ENCODE results near the gene TMEM161A.

TMEM161A gene

DNA sequence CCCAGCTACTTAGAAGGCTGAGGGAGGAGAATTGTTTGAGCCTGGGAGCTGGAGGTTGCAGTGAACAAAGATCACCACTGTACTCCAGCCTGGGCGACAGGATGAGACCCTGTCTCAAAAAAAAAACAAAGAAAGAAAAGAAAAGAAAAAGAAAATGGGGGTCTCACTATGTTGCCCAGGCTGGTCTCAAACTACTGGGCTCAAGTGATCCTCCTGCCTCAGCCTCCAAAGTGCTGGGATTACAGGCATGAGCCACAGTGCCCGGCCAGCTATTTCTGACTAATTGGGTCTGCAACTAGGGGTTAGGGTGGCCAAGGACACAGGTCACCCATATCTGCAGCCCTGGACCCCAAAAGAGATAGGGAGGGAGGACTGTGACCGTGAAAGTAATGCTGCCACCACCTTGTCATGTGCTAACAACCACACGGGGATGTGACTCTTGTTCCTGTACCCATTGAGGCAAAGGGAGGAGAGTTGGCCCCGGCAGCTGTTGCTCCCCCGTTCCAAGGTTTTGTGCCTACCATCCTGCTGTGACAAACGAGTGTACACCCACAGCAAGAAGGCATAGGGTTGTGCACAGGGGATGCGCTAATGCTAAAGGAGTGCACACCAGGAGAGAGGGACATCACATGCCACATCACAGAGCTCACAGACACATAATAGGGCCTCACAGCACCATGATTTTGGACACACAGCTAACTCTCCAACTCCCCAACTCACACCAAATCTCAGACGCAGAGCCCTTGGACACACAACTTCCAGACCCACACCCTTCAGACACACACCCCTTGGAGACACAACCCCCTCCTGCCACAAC is 31.2 kb upstream of the TMEM161A start:
- Mint-ChIP-seq H3K9me3 (no peaks in the 10 kb centered on the region), H3K36me3 (ENCODE audit: low read depth) (no peaks in the 10 kb centered on the region), H3K27ac (peak overlapping the region in 1 of 3 experiments; percentile 40)

DNA sequence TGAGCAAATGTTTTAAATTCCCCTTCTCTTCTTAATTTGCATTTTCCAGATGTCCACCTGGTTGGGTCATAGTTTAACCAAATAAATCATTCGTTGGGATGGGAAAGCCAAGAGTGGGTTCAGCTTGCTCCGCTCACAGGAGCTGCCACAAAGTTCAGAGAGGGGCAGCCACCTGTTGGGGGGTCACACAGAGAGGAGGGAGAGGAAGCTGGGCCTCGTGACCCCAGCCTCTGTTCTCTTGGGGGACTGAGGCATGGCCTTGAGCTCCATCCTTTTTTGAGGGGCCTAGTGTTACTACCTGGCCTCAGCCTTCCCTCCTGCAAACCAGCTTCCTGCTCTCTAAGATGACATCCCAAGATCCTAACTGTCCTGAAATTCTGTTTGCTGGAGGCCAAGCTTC is 29.3 kb upstream of the TMEM161A start:
- Mint-ChIP-seq H3K4me3 (no peak overlapping the region), H3K27me3 (ENCODE audit: low read depth) (peaks cover 5% of the 10 kb centered on the region), H3K9me3 (no peaks in the 10 kb centered on the region), H3K4me1 (peaks cover 29% of the 10 kb centered on the region), H3K36me3 (ENCODE audit: low read depth) (no peaks in the 10 kb centered on the region), H3K27ac (no peak overlapping the region)
- TF ChIP-seq, protein P1, sequence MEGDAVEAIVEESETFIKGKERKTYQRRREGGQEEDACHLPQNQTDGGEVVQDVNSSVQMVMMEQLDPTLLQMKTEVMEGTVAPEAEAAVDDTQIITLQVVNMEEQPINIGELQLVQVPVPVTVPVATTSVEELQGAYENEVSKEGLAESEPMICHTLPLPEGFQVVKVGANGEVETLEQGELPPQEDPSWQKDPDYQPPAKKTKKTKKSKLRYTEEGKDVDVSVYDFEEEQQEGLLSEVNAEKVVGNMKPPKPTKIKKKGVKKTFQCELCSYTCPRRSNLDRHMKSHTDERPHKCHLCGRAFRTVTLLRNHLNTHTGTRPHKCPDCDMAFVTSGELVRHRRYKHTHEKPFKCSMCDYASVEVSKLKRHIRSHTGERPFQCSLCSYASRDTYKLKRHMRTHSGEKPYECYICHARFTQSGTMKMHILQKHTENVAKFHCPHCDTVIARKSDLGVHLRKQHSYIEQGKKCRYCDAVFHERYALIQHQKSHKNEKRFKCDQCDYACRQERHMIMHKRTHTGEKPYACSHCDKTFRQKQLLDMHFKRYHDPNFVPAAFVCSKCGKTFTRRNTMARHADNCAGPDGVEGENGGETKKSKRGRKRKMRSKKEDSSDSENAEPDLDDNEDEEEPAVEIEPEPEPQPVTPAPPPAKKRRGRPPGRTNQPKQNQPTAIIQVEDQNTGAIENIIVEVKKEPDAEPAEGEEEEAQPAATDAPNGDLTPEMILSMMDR (IDR thresholded peaks at IDR 0.05; ENCODE audit: unreplicated experiment in 3 of 3): no peak

More for the DNA sequence above, 31.2 kb upstream of the TMEM161A start:
- H3K4me1 Mint-ChIP-seq: peaks cover 29% of the 10 kb centered on the region
- TF ChIP-seq, protein P1 (IDR thresholded peaks at IDR 0.05; ENCODE audit: unreplicated experiment in 3 of 3): no peak
- peaks cover 5% of the 10 kb centered on the region for H3K27me3 Mint-ChIP-seq (ENCODE audit: low read depth)
- peak overlapping the region; percentile 32 to 50 (median 46) for H3K4me3 Mint-ChIP-seq

DNA sequence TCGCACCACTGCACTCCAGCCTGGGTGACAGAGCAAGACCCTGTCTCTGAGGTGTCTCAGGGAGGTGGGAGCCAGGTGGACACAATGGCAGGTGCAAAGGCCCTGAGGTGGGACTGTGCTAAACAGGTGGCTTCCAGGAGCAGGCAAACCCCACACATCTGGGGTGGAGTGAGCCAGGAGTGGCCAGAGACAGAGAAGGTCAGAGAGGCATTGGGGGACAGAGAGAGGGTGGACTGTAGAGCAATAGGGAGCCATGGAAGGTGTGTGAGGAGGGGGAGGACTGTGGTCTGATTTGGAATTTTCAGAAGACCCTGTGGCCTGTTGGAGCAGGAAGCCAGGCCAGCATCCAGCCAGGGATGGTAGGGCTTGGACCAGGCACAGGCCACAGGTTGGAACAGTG is 27.1 kb upstream of the TMEM161A start:
- TF ChIP-seq, protein P1 (IDR thresholded peaks at IDR 0.05; ENCODE audit: unreplicated experiment in 3 of 3): no peak

DNA sequence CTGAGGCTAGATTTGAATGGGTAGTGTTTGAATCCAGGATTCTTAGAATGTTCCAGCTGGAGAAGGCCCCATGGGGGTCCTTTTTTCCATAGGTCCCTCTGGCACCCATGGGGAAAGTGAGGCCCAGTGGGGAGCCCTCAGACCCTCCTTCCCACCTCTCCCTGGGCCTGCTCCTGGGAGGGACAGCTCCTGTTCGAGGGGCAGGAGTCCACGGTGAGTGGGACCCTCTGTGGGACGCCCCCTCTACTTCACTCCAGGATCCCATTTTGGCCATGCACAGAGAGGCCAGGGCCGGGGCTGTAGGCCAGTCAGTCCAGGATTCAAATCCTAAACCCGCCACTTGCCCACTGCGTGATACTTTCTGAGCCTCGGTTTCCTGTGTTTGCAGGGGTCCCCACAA is 24.2 kb upstream of the TMEM161A start:
- H3K4me3 Mint-ChIP-seq: no peak overlapping the region
- TF ChIP-seq, protein P1 (IDR thresholded peaks at IDR 0.05; ENCODE audit: unreplicated experiment in 3 of 3): no peak
- no peaks in the 10 kb centered on the region for H3K4me1 Mint-ChIP-seq
- H3K36me3 Mint-ChIP-seq (ENCODE audit: low read depth): no peaks in the 10 kb centered on the region
- no peaks in the 10 kb centered on the region for H3K9me3 Mint-ChIP-seq
- no peaks in the 10 kb centered on the region for H3K27me3 Mint-ChIP-seq (ENCODE audit: low read depth)
- H3K27ac Mint-ChIP-seq: no peak overlapping the region

More for the DNA sequence above, 27.1 kb upstream of the TMEM161A start:
- Mint-ChIP-seq H3K27me3 (ENCODE audit: low read depth) (peaks cover 5% of the 10 kb centered on the region), H3K9me3 (no peaks in the 10 kb centered on the region), H3K4me3 (no peak overlapping the region), H3K36me3 (ENCODE audit: low read depth) (no peaks in the 10 kb centered on the region), H3K27ac (no peak overlapping the region), H3K4me1 (peaks cover 9% of the 10 kb centered on the region)

DNA sequence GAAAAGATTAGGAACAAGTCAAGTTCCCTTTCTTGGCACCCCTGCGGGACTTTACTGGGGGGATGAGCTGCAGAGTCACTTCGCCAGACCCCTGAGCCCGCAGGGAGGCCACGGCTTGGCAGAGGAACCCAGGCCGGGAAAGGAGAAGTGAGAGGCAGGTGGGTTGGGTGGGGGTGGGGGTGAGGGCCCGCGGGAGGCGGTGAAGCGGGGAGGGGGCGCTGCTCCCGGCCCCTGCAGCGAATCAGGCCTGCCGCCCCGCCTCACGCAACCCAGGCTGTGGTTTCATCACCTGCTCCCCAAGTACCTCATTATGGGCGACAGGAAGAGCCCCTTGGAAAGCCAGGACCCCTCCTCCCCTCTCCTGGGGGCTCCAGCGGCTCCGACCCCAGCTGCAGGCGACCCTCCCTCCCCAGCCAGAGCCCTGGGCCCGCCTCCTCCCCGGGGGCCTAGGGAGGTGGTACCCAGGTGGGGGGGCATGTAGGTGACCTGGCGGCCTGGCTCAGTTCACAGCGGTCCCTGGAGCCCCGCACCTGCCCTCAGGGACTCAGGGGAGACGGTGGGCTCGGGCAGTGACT is 22.3 kb upstream of the TMEM161A start:
- no peaks in the 10 kb centered on the region for H3K27me3 Mint-ChIP-seq (ENCODE audit: low read depth)
- TF ChIP-seq, protein P1 (IDR thresholded peaks at IDR 0.05; ENCODE audit: unreplicated experiment in 3 of 3): no peak
- H3K9me3 Mint-ChIP-seq: no peaks in the 10 kb centered on the region
- H3K36me3 Mint-ChIP-seq (ENCODE audit: low read depth): peaks cover 6% of the 10 kb centered on the region
- H3K4me1 Mint-ChIP-seq: no peaks in the 10 kb centered on the region
- no peak overlapping the region for H3K27ac Mint-ChIP-seq
- H3K4me3 Mint-ChIP-seq: no peak overlapping the region
